WTC11 (cell line): ENCODE measurements around the gene TMPRSS5. TPM values are rescaled to one million over a fixed set of nuclear protein-coding genes. Genes with fewer than 3 reads are reported as not detected.

ENCODE experiments used
- ATAC-seq: fragments of 200-7000 bp; cut with Tn5 transposase; 2 replicates; pipeline ENCODE4 v1.10.0; 2021; ENCODE audit warnings: mild to moderate bottlenecking, moderate library complexity
- CTCF ChIA-PET: fragments of 300-600 bp; sonication (Branson Sonifier 250); formaldehyde crosslinking; loops from one replicate; lab custom pipeline; 2021; ENCODE audit warnings: antibody characterized with exemption; lab: Charles Lee
- POLR2A ChIA-PET: fragments of 350-600 bp; sonication (Branson Sonifier 250); formaldehyde crosslinking; loops from one replicate; lab custom pipeline; 2021; ENCODE audit warnings: antibody characterized with exemption; lab: Charles Lee
- DNase-seq: peaks from one replicate; pipeline ENCODE4 v3.0.0; 2021; ENCODE audit warnings: low spot score
- H3K27ac Mint-ChIP-seq: 2 replicates; pipeline ENCODE4 v1.8.0; 2021; ENCODE audit warnings: mixed read lengths
- H3K27me3 Mint-ChIP-seq: 2 replicates; pipeline ENCODE4 v1.8.0; 2021; ENCODE audit warnings: low read depth, mild to moderate bottlenecking, moderate library complexity, mixed read lengths
- H3K36me3 Mint-ChIP-seq: 2 replicates; pipeline ENCODE4 v1.8.0; 2021; ENCODE audit warnings: mixed read lengths
- H3K4me1 Mint-ChIP-seq: 2 replicates; pipeline ENCODE4 v1.8.0; 2022; ENCODE audit warnings: mixed read lengths
- H3K4me3 Mint-ChIP-seq: 2 replicates; pipeline ENCODE4 v1.8.0; 2021; ENCODE audit warnings: mild to moderate bottlenecking, moderate library complexity, mixed read lengths
- H3K9me3 Mint-ChIP-seq: 2 replicates; pipeline ENCODE4 v1.8.0; 2021; ENCODE audit warnings: mixed read lengths
- ATF6 ChIP-seq: sonication (generic); formaldehyde crosslinking; IDR thresholded peaks from 2 replicates; pipeline ENCODE4 v1.8.1; 2023; ENCODE audit warnings: mild to moderate bottlenecking, missing genetic modification reagents
- E2F1 ChIP-seq: sonication (generic); formaldehyde crosslinking; IDR thresholded peaks from 2 replicates; pipeline ENCODE4 v1.8.0; 2022; ENCODE audit warnings: mild to moderate bottlenecking, missing genetic modification reagents
- ESRRA ChIP-seq: sonication (generic); formaldehyde crosslinking; IDR thresholded peaks from 2 replicates; pipeline ENCODE4 v1.8.1; 2022; ENCODE audit warnings: mild to moderate bottlenecking, missing genetic modification reagents, borderline replicate concordance
- FOXJ3 ChIP-seq: sonication (generic); formaldehyde crosslinking; IDR thresholded peaks from 2 replicates; pipeline ENCODE4 v1.9.0; 2021; ENCODE audit warnings: missing genetic modification reagents, mild to moderate bottlenecking, borderline replicate concordance
- KAT7 ChIP-seq: sonication (generic); formaldehyde crosslinking; IDR thresholded peaks from 2 replicates; pipeline ENCODE4 v1.8.1; 2023; ENCODE audit warnings: missing genetic modification reagents, mild to moderate bottlenecking, borderline replicate concordance
- MAX ChIP-seq: sonication (generic); formaldehyde crosslinking; IDR thresholded peaks from 2 replicates; pipeline ENCODE4 v1.8.0; 2022; ENCODE audit warnings: mild to moderate bottlenecking, missing genetic modification reagents
- MYBL2 ChIP-seq: sonication (generic); formaldehyde crosslinking; IDR thresholded peaks from 2 replicates; pipeline ENCODE4 v1.8.1; 2023; ENCODE audit warnings: mild to moderate bottlenecking, moderate library complexity, missing genetic modification reagents
- NR2C2 ChIP-seq: sonication (generic); formaldehyde crosslinking; IDR thresholded peaks from 2 replicates; pipeline ENCODE4 v1.8.0; 2022; ENCODE audit warnings: mild to moderate bottlenecking, missing genetic modification reagents
- PRDM15 ChIP-seq: sonication (generic); formaldehyde crosslinking; IDR thresholded peaks from 2 replicates; pipeline ENCODE4 v1.8.0; 2022; ENCODE audit warnings: missing genetic modification reagents
- RELA ChIP-seq: sonication (generic); formaldehyde crosslinking; IDR thresholded peaks from 2 replicates; pipeline ENCODE4 v1.8.1; 2022; ENCODE audit warnings: missing genetic modification reagents, mild to moderate bottlenecking, borderline replicate concordance
- RORB ChIP-seq: fragments of 250-450 bp; sonication (Bioruptor Pico); IDR thresholded peaks from 2 replicates; pipeline ENCODE4 v1.9.0; 2021; ENCODE audit warnings: mild to moderate bottlenecking
- SMAD3 ChIP-seq: sonication (generic); formaldehyde crosslinking; IDR thresholded peaks from 2 replicates; pipeline ENCODE4 v1.8.0; 2022; ENCODE audit warnings: missing genetic modification reagents, mild to moderate bottlenecking, borderline replicate concordance
- SOX15 ChIP-seq: fragments of 250-450 bp; sonication (Bioruptor Pico); IDR thresholded peaks from 2 replicates; pipeline ENCODE4 v1.9.0; 2021; ENCODE audit warnings: mild to moderate bottlenecking
- TEAD1 ChIP-seq: sonication (generic); formaldehyde crosslinking; IDR thresholded peaks from 2 replicates; pipeline ENCODE4 v1.8.0; 2022; ENCODE audit warnings: mild to moderate bottlenecking, missing genetic modification reagents
- TEAD4 ChIP-seq: sonication (generic); formaldehyde crosslinking; IDR thresholded peaks from 2 replicates; pipeline ENCODE4 v1.8.0; 2022; ENCODE audit warnings: mild to moderate bottlenecking, missing genetic modification reagents
- TP53 ChIP-seq: sonication (generic); formaldehyde crosslinking; IDR thresholded peaks from 2 replicates; pipeline ENCODE4 v1.8.1; 2023; ENCODE audit warnings: mild to moderate bottlenecking, missing genetic modification reagents
- ZMAT4 ChIP-seq: fragments of 250-450 bp; sonication (Bioruptor Pico); IDR thresholded peaks from 2 replicates; pipeline ENCODE4 v1.9.0; 2021; ENCODE audit warnings: mild to moderate bottlenecking
- ZNF263 ChIP-seq: sonication (generic); formaldehyde crosslinking; IDR thresholded peaks from 2 replicates; pipeline ENCODE4 v1.8.1; 2022; ENCODE audit warnings: low read depth, mild to moderate bottlenecking, moderate library complexity, missing genetic modification reagents
- ZNF281 ChIP-seq: sonication (generic); formaldehyde crosslinking; IDR thresholded peaks from 2 replicates; pipeline ENCODE4 v1.8.0; 2023; ENCODE audit warnings: mild to moderate bottlenecking, missing genetic modification reagents
- ZNF671 ChIP-seq: fragments of 250-450 bp; sonication (Bioruptor Pico); IDR thresholded peaks from 2 replicates; pipeline ENCODE4 v1.8.0; 2021; ENCODE audit warnings: mild to moderate bottlenecking
- total RNA-seq: library from RNA; stranded (reverse); gene quantifications from 3 replicates; pipeline ENCODE4 v1.2.3, GENCODE V29; 2021

Gene TMPRSS5
- total RNA-seq, 1 experiment from 2014 or later: 1.7 TPM

- Mint-ChIP-seq H3K27me3 (no peaks in the 10 kb centered on the region), H3K27ac (no peak overlapping the region), H3K4me3 (no peak overlapping the region), H3K36me3 (peaks cover 25% of the 10 kb centered on the region), H3K4me1 (no peaks in the 10 kb centered on the region), H3K9me3 (no peaks in the 10 kb centered on the region)
- TF ChIP-seq PRDM15 (no peak), ZNF263 (CRISPR knock-in tag) (no peak), NR2C2 (CRISPR knock-in tag) (no peak), SMAD3 (CRISPR knock-in tag) (no peak), MYBL2 (CRISPR knock-in tag) (no peak), MAX (CRISPR knock-in tag) (no peak), ZNF281 (CRISPR knock-in tag) (no peak), TEAD1 (CRISPR knock-in tag) (no peak)
- DNase-seq (no peak), ATAC-seq (no peak)
- CTCF ChIA-PET: interaction anchor here (0.6 to 3.0 kb wide), 4 partner anchors 145 to 428 kb away, joined by 3 to 26 read pairs (median 4); no protein-coding TSS in a partner anchor
- POLR2A ChIA-PET: interaction anchor here (0.7 kb wide), 1 partner anchor 364 kb away, joined by 5 read pairs; no protein-coding TSS in a partner anchor
These were observed 26.0 kb upstream of the TMPRSS5 start for GRCh38 chr11:113732092-113732491.

- Mint-ChIP-seq H3K4me3 (no peak overlapping the region), H3K27me3 (no peaks in the 10 kb centered on the region), H3K27ac (no peak overlapping the region), H3K36me3 (peaks cover 15% of the 10 kb centered on the region), H3K9me3 (no peaks in the 10 kb centered on the region), H3K4me1 (no peaks in the 10 kb centered on the region)
- ChIA-PET CTCF (interaction anchor here (0.6 to 3.0 kb wide), 49 partner anchors 9 to 1267 kb away, joined by 3 to 26 read pairs (median 4); partner anchors contain the start of genes ANKK1, TTC12 and ZW10), POLR2A (no interaction called here)
- ATAC-seq (peak; percentile 87), DNase-seq (peak; percentile 43)
- TF ChIP-seq KAT7 (CRISPR knock-in tag) (no peak), TEAD4 (CRISPR knock-in tag) (no peak), ESRRA (no peak), RELA (CRISPR knock-in tag) (no peak), ATF6 (CRISPR knock-in tag) (no peak), SOX15 (CRISPR knock-in tag) (no peak), PRDM15 (no peak), E2F1 (CRISPR knock-in tag) (no peak), TP53 (CRISPR knock-in tag) (no peak), ZNF671 (CRISPR knock-in tag) (no peak), FOXJ3 (CRISPR knock-in tag) (no peak), RORB (CRISPR knock-in tag) (no peak), ZMAT4 (CRISPR knock-in tag) (no peak)
These were observed 25.0 kb upstream of the TMPRSS5 start for GRCh38 chr11:113730887-113731726.
